ENCODE measurements around the gene PLEKHA4.
"Not testable (repeated sequence)": the region's sequence is repeated elsewhere in the genome, so short reads cannot be mapped to it uniquely, and the experiment has no call there.

DNA sequence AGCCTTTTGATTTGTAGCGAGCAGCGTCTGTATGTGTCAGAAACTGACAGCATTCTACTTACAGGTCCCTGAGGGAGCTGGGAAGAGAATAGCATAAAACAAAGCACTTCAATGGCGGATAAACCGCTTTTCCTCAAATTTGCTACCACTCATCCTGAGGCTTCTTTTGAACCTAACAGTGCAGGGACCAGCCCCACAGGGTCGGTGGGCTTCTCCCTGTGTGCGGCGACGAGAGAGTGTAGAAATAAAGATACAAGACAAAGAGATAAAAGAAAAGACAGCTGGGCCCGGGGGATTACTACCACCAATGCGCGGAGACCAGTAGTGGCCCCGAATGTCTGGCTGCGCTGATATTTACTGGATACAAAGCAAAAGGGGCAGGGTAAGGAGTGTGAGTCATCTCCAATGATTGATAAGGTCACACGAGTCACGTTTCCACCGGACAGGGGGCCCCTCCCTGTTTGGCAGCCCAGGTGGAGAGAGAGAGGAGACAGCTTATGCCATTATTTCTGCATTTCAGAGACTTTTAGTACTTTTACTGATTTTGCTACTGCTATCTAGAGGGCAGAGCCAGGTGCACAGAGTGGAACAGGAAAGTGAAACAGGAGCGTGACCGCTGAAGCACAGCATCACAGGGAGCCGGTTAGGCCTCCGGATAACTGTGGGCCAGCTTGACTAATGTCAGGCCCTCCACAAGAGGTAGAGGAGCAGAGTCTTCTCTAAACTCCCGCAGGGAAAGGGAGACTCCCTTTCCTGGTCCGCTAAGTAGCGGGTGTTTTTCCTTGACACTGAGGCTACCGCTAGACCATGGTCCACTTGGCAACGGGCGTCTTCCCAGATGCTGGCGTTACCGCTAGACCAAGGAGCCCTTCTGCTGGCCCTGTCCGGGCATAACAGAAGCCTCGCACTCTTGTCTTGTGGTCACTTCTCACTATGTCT, 7.9 kb upstream of the PLEKHA4 start:
- TF ChIP-seq MTA2 (IDR thresholded peaks at IDR 0.05; ENCODE audit: low read depth); EZH2 (IDR thresholded peaks at IDR 0.05; ENCODE audit: borderline replicate concordance, control insufficient read depth, low read depth, low read length); CHD2 (IDR thresholded peaks at IDR 0.05; ENCODE audit: borderline replicate concordance, low read depth, low read length); RAD21 (IDR thresholded peaks at IDR 0.05; ENCODE audit: insufficient read depth, low read depth, low read length); ESRRA (IDR thresholded peaks at IDR 0.05; ENCODE audit: low read length); CHD1 (IDR thresholded peaks at IDR 0.05; ENCODE audit: low read depth, low read length); RCOR1 (conservative IDR thresholded peaks at IDR 0.05; ENCODE audit: low read depth, low read length); STAT1 (conservative IDR thresholded peaks at IDR 0.05); BCL11A (IDR thresholded peaks at IDR 0.05; ENCODE audit: low read depth, low read length); ZBED1 (IDR thresholded peaks at IDR 0.05; ENCODE audit: borderline replicate concordance); MAX (IDR thresholded peaks at IDR 0.05; ENCODE audit: low read depth, low read length): not testable (repeated sequence)
- TF ChIP-seq POLR2A (IDR thresholded peaks at IDR 0.05; ENCODE audit: low read depth, low read length) (peak; percentile 53; the same call in 1 of the 2 replicates), PBX3 (IDR thresholded peaks at IDR 0.05; ENCODE audit: insufficient replicate concordance, low read depth, low read length) (peak; percentile 58)
- TF ChIP-seq, protein P1, sequence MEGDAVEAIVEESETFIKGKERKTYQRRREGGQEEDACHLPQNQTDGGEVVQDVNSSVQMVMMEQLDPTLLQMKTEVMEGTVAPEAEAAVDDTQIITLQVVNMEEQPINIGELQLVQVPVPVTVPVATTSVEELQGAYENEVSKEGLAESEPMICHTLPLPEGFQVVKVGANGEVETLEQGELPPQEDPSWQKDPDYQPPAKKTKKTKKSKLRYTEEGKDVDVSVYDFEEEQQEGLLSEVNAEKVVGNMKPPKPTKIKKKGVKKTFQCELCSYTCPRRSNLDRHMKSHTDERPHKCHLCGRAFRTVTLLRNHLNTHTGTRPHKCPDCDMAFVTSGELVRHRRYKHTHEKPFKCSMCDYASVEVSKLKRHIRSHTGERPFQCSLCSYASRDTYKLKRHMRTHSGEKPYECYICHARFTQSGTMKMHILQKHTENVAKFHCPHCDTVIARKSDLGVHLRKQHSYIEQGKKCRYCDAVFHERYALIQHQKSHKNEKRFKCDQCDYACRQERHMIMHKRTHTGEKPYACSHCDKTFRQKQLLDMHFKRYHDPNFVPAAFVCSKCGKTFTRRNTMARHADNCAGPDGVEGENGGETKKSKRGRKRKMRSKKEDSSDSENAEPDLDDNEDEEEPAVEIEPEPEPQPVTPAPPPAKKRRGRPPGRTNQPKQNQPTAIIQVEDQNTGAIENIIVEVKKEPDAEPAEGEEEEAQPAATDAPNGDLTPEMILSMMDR (IDR thresholded peaks at IDR 0.05 in 2 of 3, conservative IDR thresholded peaks at IDR 0.05 in 1 of 3; ENCODE audit: control insufficient read depth in 2 of 3, extremely low read depth in 1 of 3, insufficient read depth in 1 of 3, low read depth in 3 of 3, low read length in 3 of 3), result not testable (repeated sequence)
